T-helper 1 cell treated with Interleukin-12 subunit alpha and Interleukin-12 subunit beta and Interleukin-4 antibody, amounts not matched to agents 30 μg/mL and 1 μg/mL, for 36 hours (primary cell): ENCODE results near the gene ME2.
"Not testable (repeated sequence)": the region's sequence is repeated elsewhere in the genome, so short reads cannot be mapped to it uniquely, and the experiment has no call there.

Experiments
- H3K27ac Mint-ChIP-seq: one replicate; pipeline ENCODE4 v1.8.0; 2021; ENCODE audit warnings: mild to moderate bottlenecking, mixed read lengths
- H3K27me3 Mint-ChIP-seq: one replicate; pipeline ENCODE4 v1.8.0; 2021; ENCODE audit warnings: low read depth, mixed read lengths
- H3K36me3 Mint-ChIP-seq: one replicate; pipeline ENCODE4 v1.8.0; 2021; ENCODE audit warnings: low read depth, mixed read lengths
- H3K4me1 Mint-ChIP-seq: one replicate; pipeline ENCODE4 v1.8.0; 2021; ENCODE audit warnings: low read depth, mixed read lengths
- H3K4me3 Mint-ChIP-seq: one replicate; pipeline ENCODE4 v1.8.0; 2021; ENCODE audit warnings: mild to moderate bottlenecking, moderate library complexity, mixed read lengths
- H3K9me3 Mint-ChIP-seq: one replicate; pipeline ENCODE4 v1.8.0; 2021; ENCODE audit warnings: mixed read lengths

ME2 gene

GRCh38 chr18:50850307-50851065 lies 28.4 kb upstream of the ME2 start:
- H3K4me1 Mint-ChIP-seq, result no peaks in the 10 kb centered on the region
- no peak overlapping the region for H3K4me3 Mint-ChIP-seq
- H3K9me3 Mint-ChIP-seq, result peaks cover 4% of the 10 kb centered on the region

GRCh38 chr18:50853863-50854271 lies 25.1 kb upstream of the ME2 start:
- H3K27ac Mint-ChIP-seq, result no peak overlapping the region
- H3K4me3 Mint-ChIP-seq, result no peak overlapping the region
- no peaks in the 10 kb centered on the region for H3K4me1 Mint-ChIP-seq
- peaks cover 13% of the 10 kb centered on the region for H3K27me3 Mint-ChIP-seq
- no peaks in the 10 kb centered on the region for H3K36me3 Mint-ChIP-seq
- H3K9me3 Mint-ChIP-seq, result peaks cover 4% of the 10 kb centered on the region

More at GRCh38 chr18:50850307-50851065, 28.4 kb upstream of the ME2 start:
- H3K27ac Mint-ChIP-seq, result no peak overlapping the region
- peaks cover 12% of the 10 kb centered on the region for H3K27me3 Mint-ChIP-seq
- H3K36me3 Mint-ChIP-seq, result no peaks in the 10 kb centered on the region

GRCh38 chr18:50855976-50856757 lies 22.8 kb upstream of the ME2 start:
- Mint-ChIP-seq H3K27me3 (peaks cover 22% of the 10 kb centered on the region), H3K4me3 (no peak overlapping the region), H3K27ac (no peak overlapping the region), H3K4me1 (no peaks in the 10 kb centered on the region), H3K36me3 (no peaks in the 10 kb centered on the region), H3K9me3 (peaks cover 4% of the 10 kb centered on the region)

GRCh38 chr18:50857166-50857565 lies 21.8 kb upstream of the ME2 start:
- not testable (repeated sequence) for H3K9me3 Mint-ChIP-seq, H3K4me3 Mint-ChIP-seq, H3K36me3 Mint-ChIP-seq, H3K27ac Mint-ChIP-seq, H3K4me1 Mint-ChIP-seq
- H3K27me3 Mint-ChIP-seq, result peaks cover 22% of the 10 kb centered on the region

DNA sequence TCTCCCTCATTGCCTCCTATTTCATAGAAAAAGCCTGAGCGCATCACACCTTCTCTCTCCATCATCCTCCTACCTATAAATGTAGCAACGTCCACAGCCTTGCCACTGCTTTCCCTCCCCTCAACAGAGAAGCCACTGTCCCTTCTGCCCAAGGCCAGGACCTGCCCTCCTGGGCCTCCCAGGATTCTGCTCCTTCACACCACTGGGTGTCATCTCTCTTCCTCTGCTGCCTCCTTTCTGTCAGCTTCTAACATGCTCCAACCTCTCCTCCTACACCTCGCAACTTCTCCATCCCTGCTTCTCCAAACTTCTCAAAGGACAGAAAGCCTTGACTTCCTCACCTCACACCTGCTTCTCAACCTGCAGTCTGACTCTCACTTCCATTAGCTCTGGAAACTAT lies 21.2 kb upstream of the ME2 start:
- no peak overlapping the region for H3K4me3 Mint-ChIP-seq
- peaks cover 22% of the 10 kb centered on the region for H3K27me3 Mint-ChIP-seq
- H3K27ac Mint-ChIP-seq, result no peak overlapping the region
- peaks cover 4% of the 10 kb centered on the region for H3K9me3 Mint-ChIP-seq
- H3K36me3 Mint-ChIP-seq, result no peaks in the 10 kb centered on the region
- H3K4me1 Mint-ChIP-seq, result no peaks in the 10 kb centered on the region

GRCh38 chr18:50859793-50860555 lies 18.9 kb upstream of the ME2 start:
- Mint-ChIP-seq H3K9me3 (no peaks in the 10 kb centered on the region), H3K4me3 (no peak overlapping the region), H3K36me3 (no peaks in the 10 kb centered on the region), H3K27me3 (peaks cover 14% of the 10 kb centered on the region), H3K4me1 (no peaks in the 10 kb centered on the region), H3K27ac (no peak overlapping the region)

DNA sequence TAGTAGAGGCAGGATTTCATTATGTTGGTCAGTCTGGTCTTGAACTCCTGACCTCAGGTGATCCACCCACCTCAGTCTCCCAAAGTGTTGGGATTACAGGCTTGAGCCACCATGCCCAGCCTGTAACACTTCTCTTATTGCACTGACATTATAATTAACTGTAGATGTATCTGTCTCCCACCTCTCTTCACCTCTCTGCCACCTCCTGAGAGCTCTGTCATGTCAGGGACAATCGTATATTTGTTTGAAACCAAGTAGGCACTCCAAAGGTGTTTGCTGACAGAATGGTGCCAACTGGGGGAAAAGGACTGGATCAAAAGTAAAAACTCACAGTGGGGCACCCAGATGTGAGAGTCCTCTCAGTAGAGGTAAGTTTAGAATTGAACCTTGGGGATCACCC lies 17.3 kb upstream of the ME2 start:
- Mint-ChIP-seq H3K27ac (no peak overlapping the region), H3K4me1 (no peaks in the 10 kb centered on the region), H3K9me3 (no peaks in the 10 kb centered on the region), H3K36me3 (no peaks in the 10 kb centered on the region), H3K4me3 (no peak overlapping the region), H3K27me3 (peaks cover 14% of the 10 kb centered on the region)

DNA sequence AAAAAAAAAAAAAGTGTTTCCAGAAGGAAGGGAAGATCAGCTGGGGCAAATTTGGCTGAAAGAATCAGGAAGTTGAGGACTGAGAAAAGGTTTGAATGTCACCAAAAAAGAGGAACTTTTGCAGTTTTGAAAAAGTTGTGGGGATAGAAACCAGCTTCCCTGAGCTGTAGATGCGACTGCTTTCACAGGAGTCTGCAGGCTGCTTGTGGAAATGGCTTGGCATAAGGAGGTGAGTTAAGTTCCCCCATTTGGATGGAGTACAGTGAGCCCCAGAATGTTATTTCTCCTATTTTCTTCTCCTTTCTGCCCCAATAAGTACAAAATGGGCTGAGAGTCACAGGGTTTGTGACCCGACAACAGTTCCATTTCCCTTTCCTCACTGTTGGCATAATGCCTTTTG lies 16.5 kb upstream of the ME2 start:
- Mint-ChIP-seq H3K4me1 (no peaks in the 10 kb centered on the region), H3K27ac (no peak overlapping the region), H3K27me3 (peaks cover 14% of the 10 kb centered on the region), H3K4me3 (no peak overlapping the region), H3K9me3 (no peaks in the 10 kb centered on the region), H3K36me3 (no peaks in the 10 kb centered on the region)

- Mint-ChIP-seq H3K9me3 (no peaks in the 10 kb centered on the region), H3K4me1 (no peaks in the 10 kb centered on the region), H3K27me3 (peaks cover 9% of the 10 kb centered on the region), H3K27ac (no peak overlapping the region), H3K4me3 (no peak overlapping the region), H3K36me3 (no peaks in the 10 kb centered on the region)
Observed at GRCh38 chr18:50863840-50864375, 15.0 kb upstream of the ME2 start.

DNA sequence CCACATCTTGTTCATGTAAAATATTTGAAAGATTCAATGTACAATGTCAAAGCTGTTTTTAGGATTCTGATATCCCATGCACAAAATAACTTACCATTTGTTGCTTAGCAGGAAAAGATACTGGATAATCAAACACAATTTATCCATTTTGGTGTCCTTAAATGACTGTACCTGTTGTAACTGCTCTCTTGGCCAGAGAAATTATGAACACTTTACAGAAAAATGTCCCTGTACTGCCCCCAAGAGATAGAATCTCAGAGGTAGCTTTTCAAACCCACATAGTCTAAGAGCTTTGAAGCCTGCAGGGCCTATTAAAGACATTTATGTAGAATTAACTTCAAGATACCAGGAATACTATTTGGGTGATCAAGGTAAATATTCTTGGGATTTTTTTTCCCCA lies 12.2 kb upstream of the ME2 start:
- no peaks in the 10 kb centered on the region for H3K36me3 Mint-ChIP-seq
- H3K9me3 Mint-ChIP-seq, result no peaks in the 10 kb centered on the region
- no peak overlapping the region for H3K4me3 Mint-ChIP-seq
- no peaks in the 10 kb centered on the region for H3K27me3 Mint-ChIP-seq
- no peak overlapping the region for H3K27ac Mint-ChIP-seq
- no peaks in the 10 kb centered on the region for H3K4me1 Mint-ChIP-seq

- H3K27ac Mint-ChIP-seq, result no peak overlapping the region
- H3K9me3 Mint-ChIP-seq, result no peaks in the 10 kb centered on the region
- no peaks in the 10 kb centered on the region for H3K36me3 Mint-ChIP-seq
- no peaks in the 10 kb centered on the region for H3K4me1 Mint-ChIP-seq
- H3K27me3 Mint-ChIP-seq, result peaks cover 15% of the 10 kb centered on the region
- no peak overlapping the region for H3K4me3 Mint-ChIP-seq
Observed at GRCh38 chr18:50869150-50869549, 9.8 kb upstream of the ME2 start.

DNA sequence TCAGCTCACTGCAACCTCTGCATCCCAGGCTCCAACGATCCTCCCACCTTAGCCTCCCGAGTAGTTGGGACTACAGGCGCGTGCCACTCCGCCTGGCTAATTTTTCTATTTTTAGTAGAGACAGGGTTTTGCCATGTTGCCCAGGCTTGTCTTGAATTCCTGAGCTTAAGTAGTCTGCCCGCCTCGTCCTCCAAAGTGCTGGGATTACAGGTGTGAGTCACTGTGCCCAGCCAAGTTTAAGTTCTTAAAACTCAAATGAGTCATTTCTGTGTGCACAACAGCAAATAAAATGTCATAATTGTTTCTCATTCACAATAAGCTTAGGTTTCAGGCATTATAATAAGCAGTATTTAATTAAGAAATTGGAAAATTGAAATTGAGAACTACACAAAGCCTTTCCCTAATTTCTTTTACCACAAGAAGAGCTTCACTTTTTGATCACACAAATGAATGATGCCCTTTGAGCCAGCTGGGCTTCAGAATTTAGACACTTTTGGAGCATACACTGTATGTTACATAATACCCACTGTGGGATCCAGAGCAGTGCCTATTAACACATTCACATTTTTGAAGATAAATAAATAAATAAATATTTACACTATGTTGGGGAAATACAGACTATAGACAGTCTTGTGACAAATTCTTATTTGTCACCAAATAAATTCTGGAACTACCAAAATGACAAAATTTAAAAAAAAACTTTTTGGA lies 8.6 kb upstream of the ME2 start:
- Mint-ChIP-seq H3K27ac (no peak overlapping the region), H3K4me1 (no peaks in the 10 kb centered on the region), H3K36me3 (no peaks in the 10 kb centered on the region), H3K9me3 (no peaks in the 10 kb centered on the region), H3K4me3 (no peak overlapping the region), H3K27me3 (peaks cover 16% of the 10 kb centered on the region)

DNA sequence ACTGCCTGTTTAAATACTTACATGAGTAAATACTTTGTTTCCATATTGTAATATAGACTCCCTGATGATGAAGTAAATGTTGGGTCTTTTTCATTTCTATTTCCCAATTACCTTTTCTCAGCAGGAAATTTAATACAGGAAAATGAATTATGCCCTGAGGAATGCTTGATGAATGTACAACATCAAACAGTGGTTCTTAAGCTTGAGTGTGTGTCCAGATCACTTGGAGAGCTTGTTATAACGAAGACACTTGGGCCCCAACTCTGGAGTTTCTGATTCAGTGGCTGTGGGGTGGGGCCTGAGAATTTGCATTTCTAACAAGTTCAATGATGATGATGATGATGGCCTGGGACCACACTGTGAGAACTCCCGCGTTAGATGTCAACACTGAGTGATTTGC lies 7.1 kb upstream of the ME2 start:
- Mint-ChIP-seq H3K27ac (no peak overlapping the region), H3K27me3 (peaks cover 16% of the 10 kb centered on the region), H3K4me3 (no peak overlapping the region), H3K36me3 (no peaks in the 10 kb centered on the region), H3K4me1 (no peaks in the 10 kb centered on the region), H3K9me3 (no peaks in the 10 kb centered on the region)

DNA sequence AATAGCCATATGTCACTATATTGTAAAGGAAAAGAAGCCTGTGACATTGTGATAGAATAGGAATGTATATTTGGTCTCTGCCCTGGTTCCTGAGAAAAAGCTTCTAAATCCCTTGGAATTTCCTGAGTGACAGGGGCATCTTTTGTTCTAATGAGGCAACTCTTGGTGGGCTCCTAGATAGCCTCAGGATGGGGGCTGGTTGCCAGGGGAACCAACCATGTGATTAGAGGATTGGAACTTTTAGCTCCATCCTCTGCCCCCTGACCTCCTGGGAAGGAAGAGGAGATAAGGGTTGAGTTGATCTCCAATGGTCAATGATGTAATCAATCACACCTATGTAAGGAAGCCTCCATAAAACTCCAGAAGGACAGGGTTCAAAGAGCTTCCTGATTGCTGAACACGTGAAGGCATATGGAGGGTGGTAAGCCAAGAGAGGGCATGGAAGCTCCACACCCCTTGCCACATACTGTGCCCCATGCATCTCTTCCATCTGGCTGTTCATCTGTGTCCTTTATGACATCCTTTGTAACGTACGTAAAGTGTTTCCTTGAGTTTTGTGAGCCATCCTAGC lies 2.9 kb upstream of the ME2 start:
- H3K4me1 Mint-ChIP-seq, result peaks cover 15% of the 10 kb centered on the region
- no peak overlapping the region for H3K4me3 Mint-ChIP-seq
- H3K9me3 Mint-ChIP-seq, result no peaks in the 10 kb centered on the region
- H3K36me3 Mint-ChIP-seq, result peaks cover 4% of the 10 kb centered on the region
- H3K27me3 Mint-ChIP-seq, result peaks cover 16% of the 10 kb centered on the region
- H3K27ac Mint-ChIP-seq, result no peak overlapping the region
